Loucy (cell line): ENCODE results near the gene PEX11B.
A peak's percentile ranks its signal among the peaks of the same experiment; 100 is the strongest.

Source experiments
- H2AFZ ChIP-seq: fragments of 200-600 bp; sonication (generic); 2 replicates; pipeline ENCODE4 v1.6.0; 2016; ENCODE audit warnings: antibody characterized with exemption, mild to moderate bottlenecking, low read length, moderate library complexity
- H3F3A ChIP-seq: fragments of 200-600 bp; 2 replicates; pipeline ENCODE4 v1.6.0; 2016; ENCODE audit warnings: antibody characterized with exemption, low read depth, mild to moderate bottlenecking
- H3K27me3 ChIP-seq: fragments of 200-600 bp; sonication (generic); 2 replicates; pipeline ENCODE4 v1.6.1; 2014; ENCODE audit warnings: low read length, mild to moderate bottlenecking; ENCODE audit not compliant: insufficient read depth, poor library complexity, severe bottlenecking
- H3K36me3 ChIP-seq: fragments of 200-600 bp; sonication (generic); 2 replicates; pipeline ENCODE4 v1.6.1; 2016; ENCODE audit warnings: low read length; ENCODE audit not compliant: insufficient read depth
- H3K4me1 ChIP-seq: fragments of 200-600 bp; sonication (generic); 2 replicates; pipeline ENCODE4 v1.5.1; 2014; ENCODE audit warnings: low read length, mild to moderate bottlenecking; ENCODE audit not compliant: insufficient read depth, poor library complexity, severe bottlenecking
- H3K4me2 ChIP-seq: fragments of 200-600 bp; sonication (generic); 2 replicates; pipeline ENCODE4 v1.6.0; 2014; ENCODE audit warnings: antibody characterized with exemption, low read length, low read depth, mild to moderate bottlenecking; ENCODE audit not compliant: poor library complexity, severe bottlenecking
- H3K4me3 ChIP-seq: fragments of 200-600 bp; sonication (generic); 2 replicates; pipeline ENCODE4 v1.5.1; 2014; ENCODE audit warnings: low read length, mild to moderate bottlenecking, mixed read lengths; ENCODE audit not compliant: poor library complexity, severe bottlenecking
- H3K79me2 ChIP-seq: fragments of 200-600 bp; sonication (generic); 2 replicates; pipeline ENCODE4 v1.6.1; 2014; ENCODE audit warnings: low read length; ENCODE audit not compliant: insufficient read depth
- H3K9ac ChIP-seq: fragments of 200-600 bp; sonication (generic); 2 replicates; pipeline ENCODE4 v1.6.0; 2014; ENCODE audit warnings: mild to moderate bottlenecking, low read depth, low read length, moderate library complexity; ENCODE audit not compliant: poor library complexity, severe bottlenecking
- H3K9me2 ChIP-seq: fragments of 200-600 bp; sonication (generic); replicated peaks from 2 replicates; pipeline ENCODE4 v1.6.1; 2016; ENCODE audit warnings: low read depth, low read length, mixed read lengths
- H3K9me3 ChIP-seq: fragments of 200-600 bp; sonication (generic); 2 replicates; pipeline ENCODE4 v1.6.1; 2014; ENCODE audit warnings: mild to moderate bottlenecking, antibody characterized with exemption, low read length, low read depth; ENCODE audit not compliant: insufficient read depth
- H4K20me1 ChIP-seq: fragments of 200-600 bp; sonication (generic); 2 replicates; pipeline ENCODE4 v1.6.0; 2014; ENCODE audit warnings: antibody characterized with exemption, low read length, mild to moderate bottlenecking; ENCODE audit not compliant: insufficient read depth, poor library complexity, severe bottlenecking
- EZH2phosphoT487 ChIP-seq: fragments of 200-600 bp; IDR thresholded peaks from 2 replicates; pipeline ENCODE4 v1.6.1; 2018; ENCODE audit warnings: antibody characterized with exemption, mild to moderate bottlenecking, moderate library complexity, borderline replicate concordance
- TF ChIP-seq, protein P1 (sequence below): fragments of 200-600 bp; sonication (generic); conservative IDR thresholded peaks from 2 replicates; pipeline ENCODE4 v1.5.1; 2014; ENCODE audit warnings: mild to moderate bottlenecking, antibody characterized with exemption, low read length

PEX11B gene

DNA sequence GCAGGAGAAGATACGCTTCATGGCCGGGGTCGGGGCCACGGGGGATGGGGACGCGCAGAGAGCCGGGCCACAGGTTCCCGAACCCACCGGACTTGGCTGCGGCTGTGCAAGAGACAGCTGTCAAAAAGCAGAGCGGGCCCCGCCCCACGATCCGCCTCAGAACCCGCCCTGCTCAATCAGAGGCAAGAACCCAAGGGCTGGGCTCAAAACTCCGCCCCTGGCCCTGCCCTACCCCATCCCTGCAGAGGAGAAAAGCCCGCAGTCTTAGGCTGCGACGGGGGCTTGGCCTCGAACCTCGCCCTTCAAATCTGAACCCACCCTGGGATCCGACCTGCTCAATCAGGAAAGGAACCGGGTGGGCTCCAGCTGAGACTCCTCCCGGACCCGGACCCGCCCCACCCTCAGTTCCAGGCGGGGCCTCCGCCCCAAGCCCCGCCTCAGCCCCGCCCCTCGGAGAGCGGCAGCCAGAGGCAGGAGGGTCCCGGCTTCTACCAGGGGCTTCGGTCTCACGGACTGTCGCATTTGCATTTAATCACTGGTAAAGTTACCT lies 32.7 kb downstream of the PEX11B start, which contains the start of gene ANKRD35:
TSS of gene ANKRD35 (minus strand) at position 129 of the 550 bp plus-strand sequence. CDS start at position 21, 108 bp downstream.
- Histone ChIP-seq H3K9ac (no peak within 1 kb of the TSS), H2AFZ (peak within 1 kb of the TSS; percentile 97), H3K4me2 (peak within 1 kb of the TSS; percentile 63), H3K4me3 (peak within 1 kb of the TSS; percentile 79), H3K27me3 (peaks cover 19% of the 10 kb centered on the region), H3K79me2 (no peaks in the 10 kb centered on the region), H3K9me3 (no peaks in the 10 kb centered on the region), H3F3A (no peaks in the 10 kb centered on the region), H4K20me1 (no peaks in the 10 kb centered on the region), H3K9me2 (no peaks in the 10 kb centered on the region), H3K4me1 (peaks cover 5% of the 10 kb centered on the region), H3K36me3 (no peaks in the 10 kb centered on the region)
- TF ChIP-seq, protein P1, sequence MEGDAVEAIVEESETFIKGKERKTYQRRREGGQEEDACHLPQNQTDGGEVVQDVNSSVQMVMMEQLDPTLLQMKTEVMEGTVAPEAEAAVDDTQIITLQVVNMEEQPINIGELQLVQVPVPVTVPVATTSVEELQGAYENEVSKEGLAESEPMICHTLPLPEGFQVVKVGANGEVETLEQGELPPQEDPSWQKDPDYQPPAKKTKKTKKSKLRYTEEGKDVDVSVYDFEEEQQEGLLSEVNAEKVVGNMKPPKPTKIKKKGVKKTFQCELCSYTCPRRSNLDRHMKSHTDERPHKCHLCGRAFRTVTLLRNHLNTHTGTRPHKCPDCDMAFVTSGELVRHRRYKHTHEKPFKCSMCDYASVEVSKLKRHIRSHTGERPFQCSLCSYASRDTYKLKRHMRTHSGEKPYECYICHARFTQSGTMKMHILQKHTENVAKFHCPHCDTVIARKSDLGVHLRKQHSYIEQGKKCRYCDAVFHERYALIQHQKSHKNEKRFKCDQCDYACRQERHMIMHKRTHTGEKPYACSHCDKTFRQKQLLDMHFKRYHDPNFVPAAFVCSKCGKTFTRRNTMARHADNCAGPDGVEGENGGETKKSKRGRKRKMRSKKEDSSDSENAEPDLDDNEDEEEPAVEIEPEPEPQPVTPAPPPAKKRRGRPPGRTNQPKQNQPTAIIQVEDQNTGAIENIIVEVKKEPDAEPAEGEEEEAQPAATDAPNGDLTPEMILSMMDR = no peak
- TF ChIP-seq EZH2phosphoT487 = no peak

DNA sequence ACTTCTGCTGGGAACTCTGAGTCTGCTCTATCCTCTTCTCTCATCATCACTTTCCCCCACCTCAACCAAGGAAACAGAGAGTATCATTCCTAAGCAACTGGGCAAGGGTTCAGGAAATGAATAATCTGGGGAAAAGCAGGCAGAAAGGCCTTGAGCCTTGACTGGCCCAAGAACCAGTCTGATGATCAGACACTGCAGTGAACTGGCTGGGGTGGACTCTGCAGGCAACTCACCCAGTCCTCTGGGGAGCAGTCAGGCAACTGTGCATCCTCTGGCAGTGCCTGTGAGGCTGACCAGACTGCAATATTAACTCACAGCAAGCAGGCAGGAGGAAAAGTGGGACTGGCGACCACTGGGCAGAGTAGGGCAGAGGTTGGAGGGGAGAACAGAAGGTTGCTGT lies 33.8 kb downstream of the PEX11B start:
- H3K4me2 ChIP-seq = no peak overlapping the region
- no peaks in the 10 kb centered on the region for H3K36me3 ChIP-seq
- H4K20me1 ChIP-seq = no peaks in the 10 kb centered on the region
- no peak for TF ChIP-seq EZH2phosphoT487
- TF ChIP-seq, protein P1 = no peak
- H3K9me2 ChIP-seq = no peaks in the 10 kb centered on the region
- H3K79me2 ChIP-seq = no peaks in the 10 kb centered on the region
- peaks cover 19% of the 10 kb centered on the region for H3K27me3 ChIP-seq
- no peak overlapping the region for H2AFZ ChIP-seq
- no peaks in the 10 kb centered on the region for H3K9me3 ChIP-seq
- H3K4me1 ChIP-seq = peaks cover 5% of the 10 kb centered on the region
- no peaks in the 10 kb centered on the region for H3F3A ChIP-seq
- H3K4me3 ChIP-seq = no peak overlapping the region
- no peak overlapping the region for H3K9ac ChIP-seq

DNA sequence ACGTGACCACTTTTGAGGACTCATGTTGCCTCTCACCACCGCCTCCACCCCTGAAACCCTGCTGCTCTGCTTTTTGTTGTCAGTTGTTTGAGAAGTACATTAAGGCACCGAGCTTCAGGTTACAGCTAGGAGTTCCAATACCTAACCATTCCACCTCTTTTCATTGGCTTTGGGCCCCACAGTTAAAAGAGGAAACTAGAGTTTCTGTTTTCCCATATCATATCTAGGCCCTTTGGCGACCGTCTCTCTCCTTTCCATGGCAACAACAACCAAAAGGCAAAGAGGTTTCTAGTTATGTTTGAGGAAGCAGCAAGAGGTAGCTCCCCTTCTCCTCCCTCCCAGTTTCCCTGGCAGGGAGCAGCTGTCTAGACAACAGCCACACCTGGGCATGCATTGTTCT lies 38.7 kb downstream of the PEX11B start:
- H4K20me1 ChIP-seq = no peaks in the 10 kb centered on the region
- no peaks in the 10 kb centered on the region for H3K79me2 ChIP-seq
- peaks cover 14% of the 10 kb centered on the region for H3K27me3 ChIP-seq
- H3K9ac ChIP-seq = no peak overlapping the region
- H3K4me1 ChIP-seq = no peaks in the 10 kb centered on the region
- H3F3A ChIP-seq = no peaks in the 10 kb centered on the region
- H3K9me2 ChIP-seq = no peaks in the 10 kb centered on the region
- TF ChIP-seq EZH2phosphoT487 = no peak
- TF ChIP-seq, protein P1 = no peak
- no peak overlapping the region for H3K4me3 ChIP-seq
- H3K4me2 ChIP-seq = no peak overlapping the region
- no peaks in the 10 kb centered on the region for H3K36me3 ChIP-seq
- H3K9me3 ChIP-seq = no peaks in the 10 kb centered on the region
- peak overlapping the region; percentile 38; the same call in 1 of the 2 replicates for H2AFZ ChIP-seq
